Vagina (tissue), 2 donors: ENCODE results near the gene RAB3IL1. TPM values are rescaled to one million over a fixed set of nuclear protein-coding genes. Genes with fewer than 3 reads are reported as not detected.

Experiments used
- DNase-seq, 2 donors: peaks; one replicate each; pipeline ENCODE4 v3.0.0-alpha.2; 2017; ENCODE audit errors: extremely low spot score in 2 of 2
- H3K27ac ChIP-seq: fragments of 200-600 bp; sonication (generic); one replicate; pipeline ENCODE4 v1.5.1; 2019
- H3K27me3 ChIP-seq: fragments of 200-600 bp; sonication (generic); one replicate; pipeline ENCODE4 v1.5.1; 2019
- H3K36me3 ChIP-seq, 2 donors: fragments of 200-600 bp; sonication (generic); one replicate each; pipeline ENCODE4 v1.5.1; 2017 to 2019
- H3K4me1 ChIP-seq: fragments of 200-600 bp; sonication (generic); one replicate; pipeline ENCODE4 v1.5.1; 2019
- H3K4me3 ChIP-seq, 2 donors: fragments of 200-600 bp; sonication (generic); 1 replicate in 1 of 2; 2 replicates in 1 of 2; pipeline ENCODE4 v1.5.1; 2016 to 2019
- H3K9me3 ChIP-seq: fragments of 200-600 bp; sonication (generic); one replicate; pipeline ENCODE4 v1.5.1; 2019
- CTCF ChIP-seq, 3 experiments: fragments of 450-650 bp in 2 of 3; fragments of 200-600 bp in 1 of 3; sonication (generic) in 1 of 3; IDR thresholded peaks; one replicate each; pipeline ENCODE4 v1.5.1; 2017 to 2019; ENCODE audit warnings: antibody characterized with exemption in 3 of 3, mild to moderate bottlenecking in 2 of 3, moderate library complexity in 2 of 3
- POLR2A ChIP-seq, 2 donors: fragments of 450-650 bp; IDR thresholded peaks; one replicate each; pipeline ENCODE4 v1.6.1; 2017; ENCODE audit warnings: antibody characterized with exemption in 2 of 2, mild to moderate bottlenecking in 2 of 2, moderate library complexity in 2 of 2
- POLR2AphosphoS5 ChIP-seq, 2 donors: sonication (generic); formaldehyde crosslinking; IDR thresholded peaks; one replicate each; pipeline ENCODE4 v1.9.0; 2017; ENCODE audit warnings: antibody characterized with exemption in 2 of 2, mild to moderate bottlenecking in 2 of 2, low read depth in 1 of 2; ENCODE audit not compliant: insufficient read depth in 1 of 2
- intact Hi-C: fragments of 100-400 bp; cut with DNase I; formaldehyde crosslinking; loops from one replicate; pipeline ENCODE4 v1.15.1; 2023
- total RNA-seq: library from RNA; depleted of rRNA; stranded (reverse); fragments of >200 nt; gene quantifications from one replicate; pipeline ENCODE4 v1.2.3, GENCODE V29; 2016

Gene RAB3IL1
- total RNA-seq, 1 donor from 2014 or later: 32.2 TPM

DNA sequence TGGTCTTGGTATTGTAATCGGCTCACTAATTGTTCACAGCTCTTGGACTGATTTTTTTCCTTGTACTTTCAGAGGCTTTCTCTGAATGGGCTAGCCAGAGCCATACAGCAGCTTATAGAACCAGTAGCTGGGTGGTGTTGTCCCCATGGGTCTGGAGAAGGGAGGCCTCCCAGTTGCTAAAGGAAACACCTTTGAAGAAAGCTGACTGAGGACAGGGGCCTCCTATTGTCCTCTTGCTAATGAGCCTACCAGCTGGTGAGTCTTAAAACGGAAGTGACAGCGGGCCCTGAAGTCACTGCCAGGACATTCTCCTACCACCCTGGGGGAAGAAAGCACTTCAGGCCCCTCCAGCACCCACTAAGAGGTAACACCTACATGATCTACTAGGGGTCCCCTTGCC lies 36.0 kb downstream of the RAB3IL1 start:
- intact Hi-C loops: no loop called here
- H3K27me3 ChIP-seq: no peaks in the 10 kb centered on the region

GRCh38 chr11:61880454-61880853 lies 36.9 kb downstream of the RAB3IL1 start:
- no peak for DNase-seq
- Histone ChIP-seq H3K27ac (no peak overlapping the region), H3K27me3 (no peaks in the 10 kb centered on the region), H3K4me3 (no peak overlapping the region), H3K4me1 (no peaks in the 10 kb centered on the region), H3K9me3 (no peaks in the 10 kb centered on the region), H3K36me3 (no peaks in the 10 kb centered on the region)
- TF ChIP-seq POLR2A (IDR thresholded peaks at IDR 0.05) (no peak), CTCF (IDR thresholded peaks at IDR 0.05) (no peak), POLR2AphosphoS5 (IDR thresholded peaks at IDR 0.05; ENCODE audit: insufficient read depth in 1 of 2, low read depth in 1 of 2) (no peak)
- intact Hi-C loops: no loop called here

More for the DNA sequence above, 36.0 kb downstream of the RAB3IL1 start:
- TF ChIP-seq POLR2A (IDR thresholded peaks at IDR 0.05) (no peak), CTCF (IDR thresholded peaks at IDR 0.05) (no peak), POLR2AphosphoS5 (IDR thresholded peaks at IDR 0.05; ENCODE audit: insufficient read depth in 1 of 2, low read depth in 1 of 2) (no peak)
- H3K9me3 ChIP-seq: no peaks in the 10 kb centered on the region
- H3K4me3 ChIP-seq: no peak overlapping the region
- no peak overlapping the region for H3K27ac ChIP-seq
- no peak for DNase-seq
- no peaks in the 10 kb centered on the region for H3K36me3 ChIP-seq
- H3K4me1 ChIP-seq: no peaks in the 10 kb centered on the region

DNA sequence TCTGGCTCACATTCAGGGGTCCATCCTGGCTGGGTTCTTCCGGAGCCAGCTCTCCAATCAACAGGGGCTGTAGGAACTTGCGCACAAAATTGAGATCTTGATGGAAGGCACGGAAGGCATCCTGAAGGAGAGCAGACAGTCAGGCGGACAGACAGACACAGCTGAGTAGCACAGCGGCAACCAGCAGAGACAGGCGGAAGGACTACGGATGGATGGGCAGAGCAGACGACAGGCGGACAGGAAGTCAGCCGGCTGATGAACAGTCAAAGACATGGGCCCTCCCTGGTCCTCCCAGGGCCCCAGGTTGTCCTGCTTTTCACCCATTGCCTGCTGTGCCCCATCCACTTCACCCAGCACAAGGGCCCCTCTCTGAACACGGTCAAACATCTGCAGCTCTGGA lies 37.3 kb downstream of the RAB3IL1 start:
- TF ChIP-seq CTCF (IDR thresholded peaks at IDR 0.05) (no peak), POLR2A (IDR thresholded peaks at IDR 0.05) (no peak), POLR2AphosphoS5 (IDR thresholded peaks at IDR 0.05; ENCODE audit: insufficient read depth in 1 of 2, low read depth in 1 of 2) (no peak)
- H3K4me1 ChIP-seq: no peaks in the 10 kb centered on the region
- no peak overlapping the region for H3K4me3 ChIP-seq
- no peaks in the 10 kb centered on the region for H3K27me3 ChIP-seq
- H3K36me3 ChIP-seq: no peaks in the 10 kb centered on the region
- intact Hi-C loops: no loop called here
- H3K27ac ChIP-seq: no peak overlapping the region
- no peaks in the 10 kb centered on the region for H3K9me3 ChIP-seq
- DNase-seq: no peak

GRCh38 chr11:61879152-61879551 lies 38.2 kb downstream of the RAB3IL1 start:
- intact Hi-C loops: loop anchor here (10.0 kb wide), 1 partner anchor 226 kb away; no protein-coding TSS in a partner anchor
- TF ChIP-seq POLR2AphosphoS5 (IDR thresholded peaks at IDR 0.05; ENCODE audit: insufficient read depth in 1 of 2, low read depth in 1 of 2): no peak
- TF ChIP-seq POLR2A (IDR thresholded peaks at IDR 0.05): no peak
- no peak for TF ChIP-seq CTCF (IDR thresholded peaks at IDR 0.05)

GRCh38 chr11:61875698-61876097 lies 41.7 kb downstream of the RAB3IL1 start:
- Histone ChIP-seq H3K36me3 (no peaks in the 10 kb centered on the region), H3K9me3 (no peaks in the 10 kb centered on the region), H3K4me1 (peaks cover 9% of the 10 kb centered on the region), H3K27me3 (no peaks in the 10 kb centered on the region), H3K27ac (no peak overlapping the region), H3K4me3 (no peak overlapping the region)
- intact Hi-C loops: loop anchor here (10.0 kb wide), 1 partner anchor 229 kb away; no protein-coding TSS in a partner anchor
- TF ChIP-seq CTCF (IDR thresholded peaks at IDR 0.05) (no peak), POLR2AphosphoS5 (IDR thresholded peaks at IDR 0.05; ENCODE audit: insufficient read depth in 1 of 2, low read depth in 1 of 2) (no peak), POLR2A (IDR thresholded peaks at IDR 0.05) (no peak)
- DNase-seq: no peak

More at GRCh38 chr11:61879152-61879551, 38.2 kb downstream of the RAB3IL1 start:
- no peak for DNase-seq
- Histone ChIP-seq H3K36me3 (no peaks in the 10 kb centered on the region), H3K4me3 (no peak overlapping the region), H3K27ac (no peak overlapping the region), H3K4me1 (no peaks in the 10 kb centered on the region), H3K9me3 (no peaks in the 10 kb centered on the region), H3K27me3 (no peaks in the 10 kb centered on the region)
